ENCODE results near the gene DDX39B.
"Not testable (repeated sequence)": the region's sequence is repeated elsewhere in the genome, so short reads cannot be mapped to it uniquely, and the experiment has no call there.

The DDX39B gene

DNA sequence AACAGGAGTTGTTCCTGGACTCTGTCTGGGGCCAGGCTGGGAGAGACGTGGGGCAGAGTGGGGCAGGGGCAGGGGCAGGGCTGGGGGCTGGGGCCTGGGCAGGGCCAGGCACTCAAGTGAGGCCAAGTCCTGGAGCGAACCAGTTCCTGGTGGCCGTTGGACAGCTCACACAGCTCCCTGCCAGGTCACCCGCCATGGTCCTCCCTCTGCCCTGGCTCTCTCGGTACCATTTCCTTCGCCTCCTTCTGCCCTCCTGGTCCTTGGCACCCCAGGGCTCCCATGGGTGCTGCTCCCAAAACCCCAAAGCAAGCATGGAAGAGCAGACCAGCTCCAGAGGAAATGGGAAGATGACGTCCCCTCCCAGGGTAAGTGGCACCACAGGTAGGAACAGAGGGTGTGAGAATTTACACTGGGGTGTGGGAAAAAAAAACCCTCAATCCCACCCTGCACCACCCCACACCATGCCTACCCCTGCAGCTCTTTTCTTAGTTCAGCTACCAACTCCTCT is 12.9 kb downstream of the DDX39B start, which contains the start of gene MCCD1:
Gene MCCD1 (plus strand): TSS at position 142 of the 508 bp plus-strand sequence. CDS start 53 bp downstream, at position 195.
- no peak for DNase-seq (ENCODE audit: low read depth, low spot score)

DNA sequence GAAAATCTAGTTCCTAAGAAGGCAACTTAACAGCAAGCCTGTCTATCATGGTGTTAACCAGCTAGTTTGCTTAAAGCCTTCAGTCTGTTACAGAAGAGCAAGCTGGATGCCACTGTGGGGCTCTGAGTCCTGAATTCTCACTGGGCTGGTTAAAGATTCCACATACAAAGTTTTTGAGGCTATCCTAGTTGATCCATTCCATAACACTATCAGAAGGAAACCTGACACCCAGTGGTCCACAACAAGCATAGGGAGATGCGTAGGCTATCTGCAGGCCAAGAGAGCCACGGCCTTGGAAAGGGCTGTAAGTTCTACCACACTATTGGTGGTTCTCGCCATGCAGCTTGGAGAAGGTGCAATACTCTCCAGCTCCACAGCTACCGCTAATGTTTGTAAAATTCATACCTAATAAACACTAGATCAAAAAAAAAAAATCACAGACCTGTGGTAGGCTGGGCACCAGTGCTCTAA is 13.5 kb downstream of the DDX39B start:
- DNase-seq (ENCODE audit: low read depth, low spot score) = no peak

DNA sequence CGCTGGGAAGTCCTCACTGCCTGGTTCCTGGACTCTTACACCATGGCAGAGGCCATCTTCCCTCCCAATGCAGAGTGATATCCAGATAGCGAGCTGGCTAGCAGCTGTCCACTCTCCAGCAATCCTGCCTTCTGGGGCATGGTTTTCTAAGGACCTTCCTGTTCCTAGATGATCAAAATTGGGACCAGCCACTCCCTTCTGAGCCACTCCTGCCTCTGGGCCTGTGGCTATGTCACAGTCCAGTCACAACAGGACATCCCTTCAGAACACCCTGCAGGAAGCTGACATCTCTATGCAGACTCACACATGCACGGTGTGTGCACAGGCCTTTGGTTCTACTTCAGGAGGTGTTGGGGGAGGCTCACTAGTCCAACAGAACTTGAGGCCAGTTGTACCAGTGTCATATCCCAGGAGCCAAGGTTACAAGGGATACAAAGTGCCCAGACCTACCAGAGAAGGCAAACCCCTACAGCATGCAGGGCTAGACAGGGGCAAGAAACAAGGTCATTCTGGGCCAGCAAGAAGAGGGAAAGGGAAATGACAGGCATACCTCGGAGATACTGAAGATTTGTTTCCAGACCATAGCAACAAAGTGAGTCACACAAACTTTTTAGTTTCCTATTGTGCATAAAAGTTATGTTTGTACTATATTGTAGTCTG is 15.7 kb downstream of the DDX39B start:
- no peak for DNase-seq (ENCODE audit: low read depth, low spot score)

DNA sequence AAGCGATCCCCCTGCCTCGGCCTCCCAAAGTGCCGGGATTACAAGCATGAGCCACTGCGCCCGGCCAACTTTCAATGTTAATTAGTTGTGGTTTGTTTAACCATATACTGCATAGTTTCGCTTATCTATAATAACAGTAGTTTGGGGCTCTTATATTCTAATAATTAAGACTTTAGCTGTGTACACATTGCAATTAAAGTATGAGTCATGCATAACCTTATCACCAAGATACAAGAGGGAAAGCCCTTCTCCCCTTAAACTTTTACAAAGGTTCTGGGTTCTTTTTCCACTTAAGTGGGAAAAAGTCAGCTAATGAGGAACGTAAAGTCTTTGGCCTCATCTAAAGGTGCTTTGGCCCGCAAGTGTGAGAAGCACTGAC is 16.3 kb downstream of the DDX39B start:
- no peak for DNase-seq (ENCODE audit: low read depth, low spot score)

DNA sequence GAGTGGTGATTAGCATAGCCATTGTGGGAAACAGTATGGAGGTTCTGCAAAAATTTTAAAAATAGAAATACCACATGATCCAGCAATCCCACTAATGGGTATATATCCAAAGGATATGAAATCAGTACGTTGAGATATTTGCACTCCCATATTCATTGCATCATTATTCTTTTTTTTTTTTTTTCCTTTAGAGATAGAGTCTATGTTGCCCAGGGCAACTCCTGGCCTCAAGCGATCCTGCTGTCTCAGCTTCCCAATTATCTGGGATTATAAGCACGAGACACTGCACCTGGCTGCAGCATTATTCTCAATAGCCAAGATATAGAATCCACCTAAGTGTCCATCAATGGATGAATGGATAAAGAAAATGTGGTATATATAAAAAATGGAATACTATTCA is 20.0 kb downstream of the DDX39B start:
- DNase-seq (ENCODE audit: low read depth, low spot score) = no peak

DNA sequence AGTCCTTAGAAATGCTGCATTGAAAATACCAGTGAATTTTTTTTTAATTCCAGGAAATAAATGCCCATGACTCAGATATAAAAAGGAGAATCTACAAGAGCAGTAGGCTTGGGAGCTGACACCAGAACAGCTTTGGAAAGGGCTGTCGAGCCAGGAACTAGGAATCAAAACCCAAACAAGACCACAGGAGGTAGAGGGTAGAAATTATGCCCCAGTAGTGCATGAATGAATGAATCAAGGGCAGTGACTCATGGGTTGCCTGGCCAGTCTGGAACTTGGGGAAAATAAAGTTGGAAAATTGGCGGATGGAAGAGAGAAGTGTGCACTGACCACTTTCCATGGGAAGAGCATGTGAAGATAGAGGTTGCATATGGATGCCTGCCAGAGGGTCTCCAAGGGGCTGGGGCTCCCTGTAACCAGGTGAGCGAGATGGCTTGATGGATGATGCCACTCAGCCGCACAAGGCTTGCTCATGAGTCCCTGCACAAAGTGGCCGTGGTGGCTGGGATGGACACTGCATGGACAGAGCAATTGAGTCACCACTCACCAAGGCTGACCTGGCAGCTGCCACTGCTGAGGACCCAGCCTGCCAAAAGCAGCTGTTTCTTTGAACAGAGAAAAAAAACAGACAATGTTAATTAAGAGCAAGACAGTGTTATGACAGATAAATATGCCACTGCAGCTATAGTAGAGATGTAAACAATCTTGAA is 28.2 kb downstream of the DDX39B start:
- no peak for DNase-seq (ENCODE audit: low read depth, low spot score)

DNA sequence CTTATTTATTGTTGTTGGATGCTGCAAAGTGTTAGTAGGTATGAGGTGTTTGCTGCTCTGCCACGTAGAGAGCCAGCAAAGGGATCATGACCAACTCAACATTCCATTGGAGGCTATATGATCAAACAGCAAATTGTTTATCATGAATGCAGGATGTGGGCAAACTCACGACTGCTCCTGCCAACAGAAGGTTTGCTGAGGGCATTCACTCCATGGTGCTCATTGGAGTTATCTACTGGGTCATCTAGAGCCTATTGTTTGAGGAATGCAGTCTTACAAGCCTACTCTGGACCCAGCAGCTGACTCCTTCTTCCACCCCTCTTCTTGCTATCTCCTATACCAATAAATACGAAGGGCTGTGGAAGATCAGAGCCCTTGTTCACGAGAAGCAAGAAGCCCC is 31.8 kb downstream of the DDX39B start:
- DNase-seq (ENCODE audit: low read depth, low spot score) = no peak

DNA sequence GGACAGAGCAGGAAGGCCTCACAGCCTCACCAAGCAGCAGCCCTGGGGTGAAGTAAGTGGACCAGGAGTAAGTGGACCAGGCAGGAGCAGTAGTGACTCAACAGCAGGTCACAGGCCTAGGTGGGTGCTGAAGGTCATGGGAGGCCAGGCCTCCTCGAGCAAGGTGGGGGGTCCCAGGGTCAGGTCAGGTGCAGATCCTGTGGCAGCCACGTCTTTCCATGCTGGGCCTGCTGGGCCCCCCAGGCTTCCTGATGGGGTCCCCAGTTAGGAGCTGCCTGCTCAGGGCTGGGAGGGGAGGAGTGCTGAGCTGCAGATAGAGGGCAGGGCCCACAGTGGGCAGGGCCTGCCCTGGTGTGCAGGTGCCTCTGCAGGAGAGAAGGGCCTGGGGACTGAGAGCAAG is 32.8 kb downstream of the DDX39B start:
- not testable (repeated sequence) for DNase-seq (ENCODE audit: low read depth, low spot score)

DNA sequence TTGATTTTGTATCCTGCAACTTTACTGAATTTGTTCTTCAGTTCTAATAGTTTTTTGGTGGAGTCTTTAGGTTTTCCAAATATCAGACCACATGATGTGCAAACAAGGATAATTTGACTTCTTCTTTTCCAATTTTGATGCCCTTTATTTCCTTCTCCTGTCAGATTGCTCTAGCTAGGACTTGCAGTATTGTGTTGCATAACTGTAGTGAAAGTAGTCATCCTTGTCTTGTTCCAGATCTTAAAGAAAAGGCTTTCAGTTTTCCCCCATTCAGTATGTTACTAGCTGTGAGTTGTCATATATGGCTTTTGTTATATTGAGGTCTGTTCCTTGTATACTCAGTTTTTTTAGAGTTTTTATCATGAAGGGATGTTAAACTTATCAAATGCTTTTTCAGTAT is 39.2 kb downstream of the DDX39B start:
- DNase-seq (ENCODE audit: low read depth, low spot score) = no peak

DNA sequence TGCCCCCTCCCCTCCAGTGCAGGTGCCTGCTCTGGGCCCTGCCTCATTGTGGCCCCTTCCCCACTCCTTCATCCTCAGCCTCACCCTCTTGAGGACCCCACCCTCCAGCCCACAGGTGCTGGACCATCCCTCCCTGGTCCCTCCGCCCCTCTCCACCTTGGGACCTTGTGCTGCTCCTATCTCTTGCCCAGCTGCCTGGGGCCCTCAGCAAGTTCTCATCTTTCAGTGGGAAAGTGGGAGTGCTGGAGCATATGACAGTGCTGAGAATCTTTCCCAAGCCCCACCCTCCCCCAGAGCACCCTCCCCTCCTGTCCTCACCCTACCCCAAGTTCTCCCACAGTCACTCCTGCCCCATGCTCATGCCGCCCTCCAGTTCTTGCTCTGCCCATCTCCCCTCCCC is 42.2 kb downstream of the DDX39B start:
- DNase-seq (ENCODE audit: low read depth, low spot score) = not testable (repeated sequence)

DNA sequence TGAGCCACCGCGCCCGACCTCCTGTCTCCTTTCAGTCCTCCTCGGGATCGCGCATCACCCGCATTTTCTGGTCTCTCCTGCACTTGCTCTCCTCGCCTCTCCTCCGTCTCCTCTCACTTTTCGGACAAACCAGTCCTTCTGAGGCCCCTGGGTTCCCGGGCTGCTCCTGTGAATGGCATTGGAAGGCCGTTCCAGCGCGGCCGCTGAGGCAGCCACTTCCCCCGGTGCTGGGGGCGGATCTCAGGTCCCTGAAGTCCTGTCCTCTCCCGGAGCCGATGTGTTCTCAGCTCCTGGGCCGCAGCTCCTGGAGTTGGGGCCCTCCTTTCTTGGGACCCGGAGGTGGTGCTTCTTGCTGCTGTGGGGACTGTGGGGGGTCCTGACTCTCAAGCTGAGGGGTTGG is 43.1 kb downstream of the DDX39B start:
- no peak for DNase-seq (ENCODE audit: low read depth, low spot score)

DNA sequence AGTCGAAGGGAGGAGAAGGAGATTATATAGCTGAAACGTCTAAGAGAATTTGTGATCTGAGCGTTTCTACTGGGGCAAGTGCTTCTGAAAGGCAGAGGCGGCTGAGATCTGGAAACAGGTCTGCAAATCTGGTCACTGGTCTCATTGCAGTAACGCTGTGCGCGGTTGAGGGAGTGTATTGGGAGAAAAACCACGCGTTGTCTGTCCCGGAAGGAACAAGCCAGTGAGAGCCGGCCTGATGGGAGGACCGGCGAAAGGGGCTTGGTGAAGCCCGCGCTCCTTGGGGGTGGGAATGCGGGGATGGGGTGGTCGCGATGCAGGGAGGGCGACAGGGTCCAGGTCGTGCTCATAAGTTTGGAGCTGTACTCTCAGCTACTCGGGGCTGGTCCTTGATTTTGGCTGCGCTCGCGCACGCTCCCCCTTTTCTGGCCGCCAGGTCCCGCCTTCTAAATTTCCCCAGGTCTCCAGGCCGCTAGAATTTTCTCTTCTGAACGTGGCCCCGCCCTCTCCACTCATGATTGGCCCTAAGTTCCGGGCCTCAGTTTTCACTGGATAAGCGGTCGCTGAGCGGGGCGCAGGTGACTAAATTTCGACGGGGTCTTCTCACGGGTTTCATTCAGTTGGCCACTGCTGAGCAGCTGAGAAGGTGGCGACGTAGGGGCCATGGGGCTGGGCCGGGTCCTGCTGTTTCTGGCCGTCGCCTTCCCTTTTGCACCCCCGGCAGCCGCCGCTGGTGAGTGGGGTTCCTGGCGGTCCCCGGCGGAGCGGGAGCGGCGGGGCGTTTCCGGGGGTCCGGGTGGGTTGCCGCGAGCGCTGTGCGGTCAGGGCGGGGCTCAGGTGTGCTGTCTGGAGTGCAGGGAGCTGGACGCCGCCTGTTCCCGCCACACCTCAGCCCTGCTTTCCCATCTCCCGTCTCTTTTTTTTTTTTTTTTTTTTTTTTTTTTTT is 44.0 kb downstream of the DDX39B start, which contains the start of gene MICB:
Gene MICB (plus strand): TSS at position 615 of the 946 bp plus-strand sequence. CDS start 49 bp downstream, at position 664.
- DNase-seq (ENCODE audit: low read depth, low spot score) = no peak

DNA sequence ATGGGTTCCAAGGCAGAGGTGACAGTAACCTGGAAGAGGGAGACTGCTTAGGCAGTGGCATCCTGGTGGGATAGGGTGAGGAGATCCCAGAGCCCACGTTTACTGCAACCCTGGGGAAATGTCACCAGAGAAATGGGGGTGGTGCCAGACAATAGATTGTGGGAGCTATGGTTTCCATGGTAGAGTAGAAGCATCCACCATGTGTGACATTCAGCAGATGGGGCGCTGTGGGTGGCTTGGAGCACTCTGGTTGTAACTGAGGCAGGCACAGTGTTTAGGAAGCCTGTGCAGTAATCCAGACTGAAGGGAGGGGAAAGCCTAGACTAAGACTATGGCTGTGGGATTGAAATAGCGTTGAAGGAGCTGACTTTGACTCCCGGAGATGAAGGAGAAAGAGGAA is 45.0 kb downstream of the DDX39B start:
- DNase-seq (ENCODE audit: low read depth, low spot score) = not testable (repeated sequence)

DNA sequence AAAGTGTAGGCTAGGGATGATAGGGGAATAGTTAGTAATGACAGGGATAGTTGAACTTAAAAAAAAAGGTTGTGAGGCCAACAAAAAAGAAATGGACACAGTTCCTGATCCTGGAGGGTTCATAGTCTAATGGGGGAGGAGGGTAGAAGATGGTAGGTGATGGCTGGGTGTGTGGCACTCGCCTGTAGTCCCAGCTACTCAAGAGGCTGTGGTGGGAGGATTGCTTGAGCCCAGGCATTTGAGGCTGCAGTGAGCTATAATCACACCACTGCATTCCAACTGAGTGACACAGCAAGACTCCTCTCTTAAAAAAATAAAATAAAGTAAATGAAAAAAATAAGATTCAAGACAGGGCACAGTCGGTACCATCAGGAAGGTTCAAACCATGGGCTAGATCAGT is 46.2 kb downstream of the DDX39B start:
- no peak for DNase-seq (ENCODE audit: low read depth, low spot score)

DNA sequence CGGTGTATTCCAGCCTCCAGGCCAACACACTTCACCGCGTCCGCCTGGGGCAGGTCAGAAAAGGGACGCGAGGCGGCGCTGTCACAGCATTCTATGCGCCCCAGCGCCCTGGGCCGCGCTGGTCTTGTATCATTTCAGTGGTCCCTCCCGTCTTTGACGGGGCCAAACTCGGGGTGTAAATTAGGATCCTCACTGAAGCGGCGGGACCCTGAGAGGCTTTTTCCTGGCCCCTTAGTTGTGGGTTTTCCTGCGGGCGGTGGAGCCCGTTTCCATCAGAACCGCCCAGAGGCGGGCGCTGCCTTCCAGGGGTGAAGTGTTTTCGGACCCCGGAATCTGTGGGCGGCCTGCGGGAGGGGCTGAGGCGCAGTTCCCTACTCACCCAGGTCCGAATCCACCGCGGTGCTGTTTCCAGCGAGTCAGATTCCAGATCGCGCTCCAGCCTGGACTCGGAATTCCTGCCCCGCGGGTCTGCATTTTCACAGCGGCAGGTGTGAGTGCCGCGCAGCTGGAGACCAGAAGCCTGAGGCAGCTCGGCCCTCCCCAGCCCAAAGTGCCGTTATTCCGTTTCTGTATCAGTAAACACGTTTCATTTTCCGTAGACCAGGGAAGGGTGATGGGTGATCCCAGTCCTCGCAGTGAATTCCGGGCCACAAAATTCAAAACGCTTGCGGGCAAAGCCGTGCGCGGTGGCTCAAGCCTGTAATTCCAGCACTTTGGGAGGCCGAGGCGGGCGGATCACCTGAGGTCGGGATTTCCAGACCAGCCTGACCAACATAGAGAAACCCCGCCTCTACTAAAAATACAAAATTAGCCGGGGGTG is 47.7 kb downstream of the DDX39B start:
- no peak for DNase-seq (ENCODE audit: low read depth, low spot score)

DNA sequence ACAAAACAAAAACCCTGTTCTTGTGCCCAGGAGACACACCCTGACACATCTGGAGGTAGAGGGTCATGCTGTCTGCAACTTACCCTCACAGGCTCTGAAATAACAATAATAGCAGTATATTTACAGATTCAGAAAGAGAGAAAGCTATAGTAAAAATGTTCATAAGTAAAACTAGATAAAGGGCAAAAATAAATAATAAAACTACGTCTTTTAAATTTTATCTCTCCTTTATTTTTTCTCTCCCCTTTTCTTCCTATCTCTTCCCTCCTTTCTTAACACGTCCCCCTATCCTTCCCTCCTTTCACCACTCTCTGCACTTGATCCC is 48.3 kb downstream of the DDX39B start:
- not testable (repeated sequence) for DNase-seq (ENCODE audit: low read depth, low spot score)

DNA sequence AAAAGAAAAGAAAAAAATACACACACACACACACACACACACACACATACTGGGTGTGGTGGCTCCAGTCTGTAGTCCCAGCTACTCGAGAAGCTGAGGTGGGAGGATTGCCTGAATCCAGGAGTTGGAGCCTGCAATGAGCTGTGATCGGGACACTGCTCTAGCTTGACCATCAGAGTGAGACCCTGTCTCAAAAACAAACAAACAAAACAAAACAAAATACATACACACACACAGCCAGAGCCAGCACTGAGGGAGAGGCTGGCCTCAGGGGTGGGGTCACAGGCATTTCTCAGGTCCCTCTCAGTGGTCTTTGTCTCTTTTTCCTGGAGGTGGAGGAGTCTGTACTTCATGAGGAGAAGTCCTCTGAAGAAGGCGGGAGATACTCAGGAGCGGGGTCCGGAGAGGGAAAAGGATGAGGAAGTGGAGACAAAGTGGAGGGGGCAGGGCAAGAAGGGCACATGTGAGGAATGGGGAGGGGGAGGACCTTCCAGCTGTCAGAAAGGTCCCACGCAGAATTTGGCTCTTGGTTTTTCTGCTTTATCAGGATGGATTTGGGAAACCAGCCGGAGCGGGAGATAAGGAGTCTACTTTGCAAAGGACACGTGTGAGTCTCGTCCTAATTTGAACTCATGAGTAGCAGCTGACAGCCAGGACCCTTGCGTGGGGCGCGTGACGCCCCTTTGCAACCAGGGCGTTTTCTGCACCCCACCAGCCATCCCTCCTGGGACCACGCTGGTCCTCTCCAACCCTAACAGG is 51.5 kb downstream of the DDX39B start:
- DNase-seq (ENCODE audit: low read depth, low spot score) = no peak

DNA sequence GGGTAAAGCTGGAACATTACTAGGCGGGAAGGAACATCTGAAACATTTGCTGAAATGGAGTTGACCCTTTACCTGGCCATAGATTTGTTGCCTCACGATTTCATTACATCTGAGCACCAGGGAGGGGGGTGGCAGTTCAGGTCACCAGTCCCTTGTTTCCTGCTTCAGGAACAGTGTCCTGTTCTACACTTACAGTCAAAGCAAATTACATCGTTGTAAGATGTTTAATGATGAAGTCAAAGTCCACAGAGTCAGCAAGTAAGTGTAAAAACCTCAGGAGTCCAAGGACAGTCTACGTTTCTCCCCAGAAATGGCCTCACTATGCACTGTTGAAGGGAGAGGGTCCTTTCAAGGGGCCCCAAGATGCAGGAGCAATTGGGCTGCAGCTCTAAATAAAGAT is 52.7 kb downstream of the DDX39B start:
- no peak for DNase-seq (ENCODE audit: low read depth, low spot score)

DNA sequence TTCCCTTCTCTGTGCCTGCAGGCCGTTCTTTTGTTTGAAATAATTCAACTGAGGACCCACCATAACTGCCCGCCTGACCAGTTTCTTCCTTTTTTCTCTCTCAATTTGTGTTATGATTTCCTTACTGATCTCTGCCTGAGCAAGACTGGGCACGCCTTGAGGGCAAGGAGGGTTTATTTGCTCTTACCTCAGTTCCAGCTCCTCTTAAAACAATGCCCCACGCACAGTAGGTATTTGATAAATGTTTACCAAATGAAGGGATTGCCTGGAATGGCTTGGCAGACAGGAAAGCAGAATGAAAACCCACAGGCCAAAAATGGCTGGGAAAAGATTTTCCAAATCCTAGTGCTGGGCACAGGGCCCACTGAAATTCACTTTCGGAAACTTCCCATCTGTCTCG is 54.1 kb downstream of the DDX39B start:
- DNase-seq (ENCODE audit: low read depth, low spot score) = not testable (repeated sequence)

Data from smooth muscle cell of the brain vasculature (primary cell).